Stimulated activated CD8-positive, alpha-beta memory T cell treated with anti-CD3 and anti-CD28 coated beads, Interleukin-15, amount 100 ng/mL, for 1 hour (primary cell): ENCODE results near the gene VAV2.

Source experiments
- DNase-seq: peaks from one replicate; pipeline ENCODE4 v3.0.0-alpha.2; 2020; ENCODE audit warnings: low read depth

The VAV2 gene

DNA sequence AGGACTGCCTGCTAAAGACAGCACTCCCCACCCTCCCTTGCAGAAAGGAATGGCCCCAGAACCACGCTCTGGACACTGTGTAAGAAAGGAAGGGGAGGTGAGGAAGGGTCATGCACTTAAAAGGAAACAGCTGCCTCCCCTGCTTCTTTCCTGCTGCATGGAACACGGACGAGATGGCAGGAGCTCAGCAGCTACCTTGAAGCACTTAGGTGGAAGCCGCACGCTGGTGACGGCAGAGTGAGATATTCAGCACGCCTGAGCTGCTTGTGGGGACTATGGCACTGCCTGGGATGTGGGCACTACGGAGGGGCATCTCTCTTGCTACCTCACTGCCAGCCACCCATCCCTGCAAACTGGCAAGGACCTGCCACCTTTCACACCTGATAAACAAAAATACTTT is 101.5 kb downstream of the VAV2 start:
- no peak for DNase-seq

DNA sequence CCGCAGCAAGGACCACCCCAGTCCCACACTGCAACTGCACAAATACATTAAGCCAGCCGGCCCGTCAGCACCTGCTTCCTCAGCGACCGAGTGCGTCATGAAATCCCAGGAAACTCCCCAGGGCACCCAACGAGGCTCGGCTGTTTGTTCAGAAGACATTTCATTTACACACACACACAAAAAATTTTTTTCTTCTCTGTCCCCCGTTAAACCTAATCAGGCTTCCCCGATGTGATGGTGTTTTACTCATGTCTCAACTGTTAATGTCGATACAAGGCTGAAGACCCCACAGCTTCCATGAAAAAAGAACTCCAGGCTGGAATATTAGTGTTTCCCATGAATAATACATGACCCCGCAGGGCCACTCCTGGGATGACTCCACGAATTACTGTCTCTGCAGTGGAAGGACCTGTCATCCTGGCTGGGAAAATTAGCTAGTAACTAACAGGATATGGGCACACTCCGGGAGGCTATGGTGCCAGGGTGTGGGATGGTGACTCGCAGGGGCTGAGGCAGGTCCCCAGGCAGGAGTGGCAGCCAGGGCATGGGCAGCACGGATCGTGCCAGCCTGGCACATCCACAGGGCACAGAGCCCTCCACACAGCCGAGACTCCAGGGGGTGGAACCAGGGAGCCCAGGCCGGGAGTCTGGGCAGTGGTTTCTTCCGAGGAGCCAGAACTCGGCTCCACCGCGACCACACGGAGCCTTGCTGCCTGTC is 102.4 kb downstream of the VAV2 start:
- no peak for DNase-seq

- no peak for DNase-seq
Observed at GRCh38 chr9:133888809-133889491, 103.2 kb downstream of the VAV2 start.

DNA sequence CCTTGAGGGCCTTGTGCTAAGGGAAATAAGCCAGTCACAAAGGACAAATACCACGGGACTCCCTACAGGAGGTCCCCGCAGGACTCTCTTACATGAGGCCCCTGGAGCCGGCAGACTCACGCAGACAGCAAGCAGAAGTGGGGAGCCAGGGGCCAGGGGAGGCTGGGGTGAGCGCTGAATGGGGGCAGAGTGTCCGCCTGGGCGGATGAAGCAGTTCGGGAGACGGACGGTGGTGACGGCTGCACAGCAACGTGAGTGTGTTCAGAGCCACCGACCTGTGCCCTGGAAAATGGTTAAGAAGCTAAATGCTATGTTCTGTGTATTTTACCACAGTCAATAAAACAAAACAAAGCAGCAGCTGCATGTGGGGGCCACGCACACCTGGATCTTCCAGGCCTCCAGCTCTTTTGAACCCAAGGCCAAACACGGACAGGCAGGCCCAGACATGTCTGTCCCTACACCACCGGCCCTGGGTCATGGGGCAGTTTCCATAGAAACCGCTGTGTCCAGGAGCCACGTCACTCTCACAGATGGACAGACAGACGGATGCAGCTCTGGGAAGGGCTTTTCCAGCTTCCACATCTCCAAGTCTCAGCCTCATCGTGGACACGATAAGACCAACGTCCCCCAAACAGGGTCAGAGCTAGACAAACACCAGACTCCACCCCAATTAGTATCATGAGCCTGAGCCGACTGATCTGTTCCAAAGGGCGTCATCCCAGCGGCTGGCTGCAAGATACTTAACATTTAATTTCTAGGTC is 103.9 kb downstream of the VAV2 start:
- DNase-seq = no peak

- DNase-seq = no peak
Observed at GRCh38 chr9:133887540-133888047, 104.5 kb downstream of the VAV2 start.

GRCh38 chr9:133886563-133887501 is 105.3 kb downstream of the VAV2 start:
- DNase-seq = no peak

DNA sequence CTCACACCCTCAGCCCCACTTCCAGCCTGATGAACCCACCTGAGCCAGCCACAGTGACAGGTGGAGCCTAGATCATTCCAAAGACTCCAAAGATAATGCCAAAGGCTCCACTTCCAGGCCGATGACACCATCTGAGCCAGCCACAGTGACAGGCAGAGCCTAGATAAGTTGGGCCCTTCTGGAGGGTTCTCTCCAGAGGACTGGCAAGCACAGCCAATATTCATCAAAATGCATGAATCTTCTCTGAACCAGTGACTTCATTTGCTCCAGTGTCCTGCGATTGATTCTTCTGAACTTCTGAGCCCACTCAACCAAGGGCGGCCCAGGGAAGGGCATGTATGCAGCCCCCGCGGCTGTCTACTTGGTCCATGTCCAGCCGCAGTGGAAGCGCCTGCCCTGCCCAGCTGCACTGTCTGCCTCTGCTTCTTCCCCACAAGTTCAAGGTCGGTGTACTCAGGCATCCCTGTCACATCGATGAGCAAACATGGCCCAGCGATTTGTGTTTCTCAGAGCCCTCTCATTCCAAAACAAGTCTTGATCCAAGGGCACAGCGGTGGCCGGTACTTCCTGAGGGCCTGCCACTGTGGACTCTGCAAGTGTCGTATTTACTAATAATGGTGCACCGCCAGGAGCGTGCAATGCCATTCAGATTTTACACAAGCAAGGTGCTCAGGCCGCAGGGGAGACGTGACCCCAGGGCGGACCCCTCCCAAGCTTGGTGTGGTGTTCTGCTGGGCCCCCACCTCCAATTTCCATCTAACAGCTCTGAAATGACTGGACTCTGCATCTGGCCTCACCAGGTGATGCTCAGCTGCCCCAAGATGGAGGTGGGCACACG is 107.0 kb downstream of the VAV2 start:
- DNase-seq = no peak

GRCh38 chr9:133882849-133883755 is 109.0 kb downstream of the VAV2 start:
- DNase-seq = no peak

GRCh38 chr9:133881671-133882381 is 110.3 kb downstream of the VAV2 start:
- no peak for DNase-seq

DNA sequence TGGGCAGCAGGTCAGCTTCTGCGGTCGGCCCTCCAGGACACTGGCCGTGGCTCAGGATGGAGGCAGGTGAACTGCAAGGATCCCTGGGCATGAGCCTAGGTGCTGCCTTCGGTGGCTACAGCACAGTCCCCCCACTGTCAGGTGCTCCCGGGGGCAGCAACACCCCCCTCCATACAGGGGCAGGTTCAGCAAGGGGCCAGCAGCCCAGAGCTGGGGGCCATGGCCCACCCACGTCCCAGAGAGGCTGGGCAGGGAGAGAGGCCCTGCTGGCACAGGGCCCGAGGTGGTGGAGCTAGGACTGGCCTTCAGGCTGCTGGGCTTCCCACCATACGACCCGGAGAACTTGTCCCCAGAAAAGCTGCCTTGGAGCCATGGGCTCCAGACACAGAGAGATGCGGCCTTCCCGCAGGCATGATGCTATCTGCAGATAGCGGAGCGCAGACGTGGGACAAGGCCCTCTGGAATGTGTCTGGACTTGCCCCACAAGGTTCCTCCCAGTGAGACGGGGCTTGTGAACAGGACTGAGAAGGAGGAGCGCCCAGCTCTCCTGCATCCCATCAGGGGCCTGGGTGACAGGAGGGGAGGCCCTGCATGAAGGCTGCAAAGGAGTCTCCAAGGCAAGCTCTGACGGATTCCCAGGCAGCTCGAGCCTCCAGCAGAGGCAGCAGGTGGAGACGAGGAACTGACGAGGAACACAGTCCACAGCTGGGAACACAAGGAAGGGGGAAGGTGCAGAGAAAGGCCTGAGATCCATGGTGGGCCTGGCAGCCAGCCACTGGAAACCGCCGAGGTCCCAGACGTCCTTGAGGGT is 111.1 kb downstream of the VAV2 start:
- no peak for DNase-seq

- no peak for DNase-seq
Observed at GRCh38 chr9:133880136-133880535, 112.0 kb downstream of the VAV2 start.

DNA sequence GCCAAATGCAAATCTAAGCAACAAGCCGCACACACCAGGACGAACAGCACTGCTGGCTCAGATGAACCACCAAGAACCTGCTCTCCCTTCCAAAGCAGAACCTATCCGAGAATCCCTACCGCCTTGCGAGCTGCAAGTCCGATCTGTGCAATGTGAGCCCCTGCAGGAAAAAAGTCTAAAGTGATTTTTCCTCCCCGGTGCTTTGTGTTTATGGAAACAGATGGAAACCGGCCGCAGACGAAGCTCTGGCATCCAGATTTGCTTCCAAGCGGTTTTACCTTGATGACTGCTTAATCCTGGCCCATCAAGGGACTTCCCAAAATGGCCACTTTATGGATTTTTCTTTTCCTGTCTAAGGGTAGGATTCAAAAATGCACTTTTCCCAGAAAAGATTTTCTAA is 112.5 kb downstream of the VAV2 start:
- no peak for DNase-seq

DNA sequence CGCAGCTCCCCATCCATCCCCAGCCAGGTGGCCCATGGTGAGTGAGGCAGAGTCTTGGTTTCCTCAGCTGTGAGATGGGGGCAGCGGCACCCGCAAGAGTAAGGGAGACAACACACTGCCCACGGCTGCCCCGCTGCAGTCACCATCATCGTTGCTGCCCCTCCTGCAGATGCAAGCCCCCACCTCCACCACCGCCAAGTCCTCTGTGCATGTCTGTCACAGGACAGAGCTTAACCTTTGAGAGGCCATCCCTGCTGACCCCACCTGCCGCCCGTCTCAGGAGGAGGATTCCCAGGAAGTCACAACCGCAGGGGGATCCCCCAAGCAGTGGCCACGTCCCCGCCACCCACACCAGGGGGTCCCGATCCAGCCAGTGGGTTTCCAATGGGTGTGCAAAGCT is 113.7 kb downstream of the VAV2 start:
- DNase-seq = no peak

GRCh38 chr9:133877967-133878366 is 114.2 kb downstream of the VAV2 start:
- DNase-seq = no peak

DNA sequence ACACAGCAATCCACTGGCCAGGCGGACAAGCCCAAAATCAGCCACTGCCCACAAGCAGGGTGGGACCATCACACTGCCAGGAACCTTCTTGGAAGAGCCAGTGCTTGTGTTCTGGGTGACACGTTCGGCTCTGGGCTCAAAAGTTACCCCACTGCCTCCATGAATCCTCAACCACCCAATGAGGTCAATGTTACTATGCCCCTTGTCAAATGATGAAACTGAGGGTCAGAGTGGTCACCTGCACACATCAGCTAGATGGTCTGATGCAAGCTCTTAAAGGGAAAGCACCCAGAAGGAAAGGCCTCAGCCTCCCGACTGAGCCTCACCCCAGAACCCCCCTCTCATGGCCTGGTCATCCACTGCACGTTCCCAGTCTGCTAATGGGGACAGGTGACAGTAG is 114.8 kb downstream of the VAV2 start:
- DNase-seq = no peak

- no peak for DNase-seq
Observed at GRCh38 chr9:133876836-133877235, 115.3 kb downstream of the VAV2 start.

GRCh38 chr9:133876144-133876543 is 116.0 kb downstream of the VAV2 start:
- no peak for DNase-seq

- no peak for DNase-seq
Observed at GRCh38 chr9:133875131-133875530, 117.0 kb downstream of the VAV2 start.
